ENCODE data around the gene VAMP8. TPM values are rescaled to one million over a fixed set of nuclear protein-coding genes. Genes with fewer than 3 reads are reported as not detected.
A peak's percentile ranks its signal among the peaks of the same experiment; 100 is the strongest.

VAMP8 gene
- total and polyA plus RNA-seq, 4 donors = 29.2 to 140 (median 79.4) TPM

DNA sequence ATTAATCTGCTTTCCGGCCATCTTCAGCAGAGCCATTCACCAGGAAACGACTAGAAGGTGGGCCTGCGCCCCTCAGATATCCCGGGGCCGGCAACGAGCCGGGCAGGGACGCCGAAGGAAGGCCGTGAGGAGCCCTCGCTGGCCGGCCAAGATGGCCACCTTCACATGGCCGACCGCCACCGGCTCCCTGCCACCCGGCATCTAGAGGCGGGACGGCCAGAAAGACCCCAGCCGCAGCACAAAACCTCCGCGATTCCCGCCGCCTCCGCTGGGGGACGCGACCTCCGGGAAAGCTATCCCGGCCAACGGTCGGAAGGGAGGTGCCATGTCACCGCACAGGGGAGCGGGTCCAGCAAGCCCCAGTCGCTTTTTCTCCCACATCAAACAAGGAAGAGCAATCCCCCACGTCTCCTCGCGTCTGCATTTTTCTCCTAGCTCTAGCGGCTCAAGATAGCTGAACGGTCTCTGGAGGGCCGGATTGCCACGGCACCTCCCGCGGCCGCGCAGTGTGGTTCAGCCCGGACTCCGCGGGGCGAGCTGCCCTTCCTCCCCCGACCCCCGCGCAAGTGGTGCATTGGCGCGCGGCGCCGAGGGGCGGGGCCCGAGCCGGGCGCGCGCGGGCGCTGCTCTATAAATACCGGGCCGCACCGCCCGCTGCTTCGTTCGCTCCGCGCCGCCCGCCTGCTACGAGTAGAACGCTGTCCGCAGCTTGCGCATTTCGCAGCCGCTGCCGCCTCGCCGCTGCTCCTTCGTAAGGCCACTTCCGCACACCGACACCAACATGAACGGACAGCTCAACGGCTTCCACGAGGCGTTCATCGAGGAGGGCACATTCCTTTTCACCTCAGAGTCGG, 38.7 kb upstream of the VAMP8 start, which contains the start of gene MAT2A (continued):
- peak; percentile 83 for TF ChIP-seq REST (IDR thresholded peaks at IDR 0.05)
- TF ChIP-seq, protein P1, sequence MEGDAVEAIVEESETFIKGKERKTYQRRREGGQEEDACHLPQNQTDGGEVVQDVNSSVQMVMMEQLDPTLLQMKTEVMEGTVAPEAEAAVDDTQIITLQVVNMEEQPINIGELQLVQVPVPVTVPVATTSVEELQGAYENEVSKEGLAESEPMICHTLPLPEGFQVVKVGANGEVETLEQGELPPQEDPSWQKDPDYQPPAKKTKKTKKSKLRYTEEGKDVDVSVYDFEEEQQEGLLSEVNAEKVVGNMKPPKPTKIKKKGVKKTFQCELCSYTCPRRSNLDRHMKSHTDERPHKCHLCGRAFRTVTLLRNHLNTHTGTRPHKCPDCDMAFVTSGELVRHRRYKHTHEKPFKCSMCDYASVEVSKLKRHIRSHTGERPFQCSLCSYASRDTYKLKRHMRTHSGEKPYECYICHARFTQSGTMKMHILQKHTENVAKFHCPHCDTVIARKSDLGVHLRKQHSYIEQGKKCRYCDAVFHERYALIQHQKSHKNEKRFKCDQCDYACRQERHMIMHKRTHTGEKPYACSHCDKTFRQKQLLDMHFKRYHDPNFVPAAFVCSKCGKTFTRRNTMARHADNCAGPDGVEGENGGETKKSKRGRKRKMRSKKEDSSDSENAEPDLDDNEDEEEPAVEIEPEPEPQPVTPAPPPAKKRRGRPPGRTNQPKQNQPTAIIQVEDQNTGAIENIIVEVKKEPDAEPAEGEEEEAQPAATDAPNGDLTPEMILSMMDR (IDR thresholded peaks at IDR 0.05; ENCODE audit: low read depth, low read length, missing input control) = peak; percentile 68
- TF ChIP-seq TAF1 (conservative IDR thresholded peaks at IDR 0.05) = peak; percentile 87
- no peak for TF ChIP-seq GABPA (IDR thresholded peaks at IDR 0.05 in 1 of 2, conservative IDR thresholded peaks at IDR 0.05 in 1 of 2)

- H3K9ac ChIP-seq (ENCODE audit: low read depth in 1 of 2, low read length in 2 of 2) = peak overlapping the region; percentile 80 to 91
- peaks cover 0 to 29% (median 23%) of the 10 kb centered on the region in 4 donors for H3K36me3 ChIP-seq (ENCODE audit: control insufficient read depth in 4 of 4, insufficient read depth in 3 of 4, low read depth in 1 of 4, low read length in 3 of 4)
- no peaks in the 10 kb centered on the region for H3K9me3 ChIP-seq (ENCODE audit: control insufficient read depth in 4 of 4, low read length in 3 of 4)
- peaks cover 1 to 36% (median 22%) of the 10 kb centered on the region in 4 donors for H3K4me1 ChIP-seq (ENCODE audit: control insufficient read depth in 4 of 4, insufficient read depth in 4 of 4, low read length in 3 of 4)
- TF ChIP-seq RAD21 (IDR thresholded peaks at IDR 0.05) (peak in 1 of 2 donors; percentile 15), NR2F2 (IDR thresholded peaks at IDR 0.05) (peak; percentile 64), GABPA (IDR thresholded peaks at IDR 0.05 in 1 of 2, conservative IDR thresholded peaks at IDR 0.05 in 1 of 2) (no peak), FOXA1 (IDR thresholded peaks at IDR 0.05) (no peak)
- TF ChIP-seq, protein P1 (IDR thresholded peaks at IDR 0.05; ENCODE audit: low read depth, low read length, missing input control) = peak; percentile 0
- TF ChIP-seq, protein P2, sequence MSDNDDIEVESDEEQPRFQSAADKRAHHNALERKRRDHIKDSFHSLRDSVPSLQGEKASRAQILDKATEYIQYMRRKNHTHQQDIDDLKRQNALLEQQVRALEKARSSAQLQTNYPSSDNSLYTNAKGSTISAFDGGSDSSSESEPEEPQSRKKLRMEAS (IDR thresholded peaks at IDR 0.05) = peak; percentile 74
- peak; percentile 78 for DNase-seq (ENCODE audit: low spot score)
- H3K4me3 ChIP-seq (ENCODE audit: low read depth in 1 of 3, low read length in 3 of 3) = peak overlapping the region; percentile 67 to 97 (median 94)
- WGBS = under 1% methylated on average over 67 of the region's 67 CpGs
- peak overlapping the region; percentile 99 to 100 for H3K27ac ChIP-seq (ENCODE audit: low read depth in 1 of 2, low read length in 2 of 2)
- no peaks in the 10 kb centered on the region for H3K27me3 ChIP-seq (ENCODE audit: control insufficient read depth in 4 of 4, insufficient read depth in 4 of 4, low read length in 3 of 4)
Measured at GRCh38 chr2:85539361-85540132, 37.8 kb upstream of the VAMP8 start.
